ENCODE measurements around the gene SRA1.

DNA sequence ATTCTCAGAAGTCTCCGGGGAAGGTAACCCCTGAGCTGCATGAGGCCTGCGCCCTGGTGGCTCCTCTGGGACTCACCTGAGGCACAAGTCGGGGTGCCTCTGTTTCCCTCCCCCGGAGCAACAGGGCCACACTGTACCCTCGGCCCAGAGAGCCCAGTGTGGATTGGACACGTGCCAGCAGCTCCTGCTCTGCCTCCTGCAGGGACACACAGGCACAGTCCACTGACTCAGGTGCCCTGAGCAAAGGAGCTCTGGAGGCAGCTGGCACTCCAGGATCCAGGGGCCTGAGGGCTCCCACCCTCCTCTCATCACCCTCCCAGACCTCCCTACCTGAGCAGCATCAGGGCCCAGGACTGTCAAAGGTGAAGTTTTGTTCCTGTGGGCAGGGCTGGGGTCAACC lies 36.9 kb upstream of the SRA1 start:
- TF ChIP-seq, protein P1, sequence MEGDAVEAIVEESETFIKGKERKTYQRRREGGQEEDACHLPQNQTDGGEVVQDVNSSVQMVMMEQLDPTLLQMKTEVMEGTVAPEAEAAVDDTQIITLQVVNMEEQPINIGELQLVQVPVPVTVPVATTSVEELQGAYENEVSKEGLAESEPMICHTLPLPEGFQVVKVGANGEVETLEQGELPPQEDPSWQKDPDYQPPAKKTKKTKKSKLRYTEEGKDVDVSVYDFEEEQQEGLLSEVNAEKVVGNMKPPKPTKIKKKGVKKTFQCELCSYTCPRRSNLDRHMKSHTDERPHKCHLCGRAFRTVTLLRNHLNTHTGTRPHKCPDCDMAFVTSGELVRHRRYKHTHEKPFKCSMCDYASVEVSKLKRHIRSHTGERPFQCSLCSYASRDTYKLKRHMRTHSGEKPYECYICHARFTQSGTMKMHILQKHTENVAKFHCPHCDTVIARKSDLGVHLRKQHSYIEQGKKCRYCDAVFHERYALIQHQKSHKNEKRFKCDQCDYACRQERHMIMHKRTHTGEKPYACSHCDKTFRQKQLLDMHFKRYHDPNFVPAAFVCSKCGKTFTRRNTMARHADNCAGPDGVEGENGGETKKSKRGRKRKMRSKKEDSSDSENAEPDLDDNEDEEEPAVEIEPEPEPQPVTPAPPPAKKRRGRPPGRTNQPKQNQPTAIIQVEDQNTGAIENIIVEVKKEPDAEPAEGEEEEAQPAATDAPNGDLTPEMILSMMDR (IDR thresholded peaks at IDR 0.05; ENCODE audit: low read length): no peak
- no peak for TF ChIP-seq EZH2 (IDR thresholded peaks at IDR 0.05; ENCODE audit: borderline replicate concordance, low read length)

Measured in OCI-LY1 (cell line).